Epithelial cell of esophagus (primary cell): ENCODE data around the gene KLHL29.

Experiments used
- DNase-seq: peaks from one replicate; pipeline ENCODE4 v3.0.0; 2010; ENCODE audit warnings: low read depth
- H3K4me3 ChIP-seq: 2 replicates; pipeline ENCODE4 v1.5.1; 2011; ENCODE audit warnings: mild to moderate bottlenecking, low read length, control low read depth
- TF ChIP-seq, protein P1 (sequence below): IDR thresholded peaks from 2 replicates; pipeline ENCODE4 v1.5.1; 2011; ENCODE audit warnings: low read depth, mild to moderate bottlenecking, low read length, control low read depth, inconsistent platforms; ENCODE audit not compliant: insufficient read depth; ENCODE audit errors: missing control alignments

The KLHL29 gene

DNA sequence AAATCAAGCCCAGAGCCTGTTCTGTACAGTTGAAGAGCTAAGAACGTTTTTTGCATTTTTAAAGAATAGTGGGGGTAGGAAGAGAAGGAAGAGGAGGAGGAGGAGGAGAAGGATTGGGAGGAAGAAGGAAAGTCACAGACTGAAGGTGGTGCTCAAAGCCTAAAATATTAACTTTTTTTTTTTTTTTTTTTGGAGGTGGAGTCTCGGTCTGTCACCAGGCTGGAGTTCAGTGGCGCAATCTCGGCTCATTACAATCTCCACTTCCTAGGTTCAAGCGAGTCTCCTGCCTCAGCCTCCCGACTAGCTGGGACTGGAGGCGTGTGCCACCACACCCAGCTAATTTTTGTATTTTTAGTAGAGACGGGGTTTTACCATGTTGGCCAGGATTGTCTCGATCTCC lies 18.3 kb upstream of the KLHL29 start:
- TF ChIP-seq, protein P1, sequence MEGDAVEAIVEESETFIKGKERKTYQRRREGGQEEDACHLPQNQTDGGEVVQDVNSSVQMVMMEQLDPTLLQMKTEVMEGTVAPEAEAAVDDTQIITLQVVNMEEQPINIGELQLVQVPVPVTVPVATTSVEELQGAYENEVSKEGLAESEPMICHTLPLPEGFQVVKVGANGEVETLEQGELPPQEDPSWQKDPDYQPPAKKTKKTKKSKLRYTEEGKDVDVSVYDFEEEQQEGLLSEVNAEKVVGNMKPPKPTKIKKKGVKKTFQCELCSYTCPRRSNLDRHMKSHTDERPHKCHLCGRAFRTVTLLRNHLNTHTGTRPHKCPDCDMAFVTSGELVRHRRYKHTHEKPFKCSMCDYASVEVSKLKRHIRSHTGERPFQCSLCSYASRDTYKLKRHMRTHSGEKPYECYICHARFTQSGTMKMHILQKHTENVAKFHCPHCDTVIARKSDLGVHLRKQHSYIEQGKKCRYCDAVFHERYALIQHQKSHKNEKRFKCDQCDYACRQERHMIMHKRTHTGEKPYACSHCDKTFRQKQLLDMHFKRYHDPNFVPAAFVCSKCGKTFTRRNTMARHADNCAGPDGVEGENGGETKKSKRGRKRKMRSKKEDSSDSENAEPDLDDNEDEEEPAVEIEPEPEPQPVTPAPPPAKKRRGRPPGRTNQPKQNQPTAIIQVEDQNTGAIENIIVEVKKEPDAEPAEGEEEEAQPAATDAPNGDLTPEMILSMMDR, result no peak
- no peak for DNase-seq
- H3K4me3 ChIP-seq, result no peak overlapping the region

DNA sequence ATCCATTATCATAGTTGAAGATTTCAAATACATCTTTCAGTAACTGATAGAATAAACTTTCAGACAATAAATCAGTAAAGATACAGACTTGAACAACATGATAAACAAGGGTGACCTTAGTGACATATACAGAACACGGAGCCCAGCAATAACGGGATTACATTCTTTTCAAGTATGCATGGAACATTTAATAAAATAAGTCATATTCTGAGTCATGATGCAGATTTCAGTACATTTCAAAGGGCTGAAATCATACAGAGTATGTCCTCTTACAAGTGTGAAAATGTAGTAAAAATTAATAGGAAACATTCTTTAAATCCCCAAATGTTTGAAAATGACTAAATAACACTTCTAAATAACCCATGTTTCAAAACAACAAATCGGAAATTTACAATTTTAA lies 17.2 kb upstream of the KLHL29 start:
- peak; percentile 59 for DNase-seq

DNA sequence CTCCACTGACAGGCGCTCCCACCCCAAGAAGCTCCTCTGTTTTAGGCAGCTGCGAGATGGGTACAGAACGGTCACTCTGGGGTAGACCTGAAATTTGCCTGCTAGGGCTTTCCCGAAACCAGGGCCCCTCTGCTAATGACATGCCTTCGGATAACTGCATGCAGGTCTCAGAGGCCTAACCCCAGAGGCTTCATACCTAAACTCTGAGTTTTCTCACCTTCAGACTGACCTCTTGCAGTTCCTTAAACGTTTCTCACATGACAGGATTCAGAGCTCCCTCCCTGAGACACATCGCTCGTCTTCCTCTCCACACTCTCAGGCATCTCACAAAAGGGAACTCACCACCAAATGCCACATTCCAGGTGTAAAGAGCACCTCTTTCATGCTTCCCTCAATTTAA lies 11.3 kb upstream of the KLHL29 start:
- TF ChIP-seq, protein P1, result no peak
- H3K4me3 ChIP-seq, result no peak overlapping the region
- no peak for DNase-seq

More for the DNA sequence above, 17.2 kb upstream of the KLHL29 start:
- no peak overlapping the region for H3K4me3 ChIP-seq
- TF ChIP-seq, protein P1, result no peak

DNA sequence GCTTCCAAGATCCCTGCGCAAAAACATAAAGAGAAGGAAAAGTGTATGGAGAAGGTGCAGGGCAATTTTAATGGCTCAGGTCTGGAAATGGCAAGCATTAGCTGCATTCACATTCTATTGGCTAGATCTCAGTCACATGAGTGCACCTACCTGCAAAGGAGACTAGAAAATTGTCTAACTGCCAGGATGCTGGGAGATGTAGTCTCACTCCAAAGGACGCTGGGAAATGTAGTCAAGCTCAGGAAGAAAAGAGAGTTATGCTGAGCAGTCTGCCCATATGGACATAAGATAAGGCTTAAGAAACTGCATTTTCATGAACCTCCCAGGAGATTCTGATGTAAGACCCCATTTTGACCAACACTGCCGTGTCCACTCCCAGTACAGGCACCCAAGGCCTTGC lies 9.5 kb upstream of the KLHL29 start:
- no peak overlapping the region for H3K4me3 ChIP-seq
- DNase-seq, result peak; percentile 62
- TF ChIP-seq, protein P1, result no peak

DNA sequence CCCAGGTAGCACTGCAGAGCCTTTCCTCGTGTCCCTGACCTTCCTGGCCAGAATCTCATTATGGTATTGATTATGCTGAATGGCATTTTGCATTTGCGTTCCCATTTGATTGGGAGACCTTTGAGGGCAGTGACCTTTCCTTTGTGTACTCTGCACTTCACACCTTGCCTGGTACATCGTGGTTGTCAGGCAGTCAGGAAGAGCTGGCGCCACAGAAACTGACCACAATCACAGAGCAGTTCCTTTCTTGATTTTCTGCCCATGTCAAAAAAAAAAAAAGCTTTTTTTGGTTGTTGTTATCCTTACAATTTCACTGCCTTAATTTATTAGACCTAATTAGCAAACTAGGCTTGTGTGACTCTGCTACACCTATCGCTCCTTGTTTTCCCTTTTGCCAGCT lies 8.9 kb upstream of the KLHL29 start:
- TF ChIP-seq, protein P1, result no peak
- H3K4me3 ChIP-seq, result no peak overlapping the region
- no peak for DNase-seq

DNA sequence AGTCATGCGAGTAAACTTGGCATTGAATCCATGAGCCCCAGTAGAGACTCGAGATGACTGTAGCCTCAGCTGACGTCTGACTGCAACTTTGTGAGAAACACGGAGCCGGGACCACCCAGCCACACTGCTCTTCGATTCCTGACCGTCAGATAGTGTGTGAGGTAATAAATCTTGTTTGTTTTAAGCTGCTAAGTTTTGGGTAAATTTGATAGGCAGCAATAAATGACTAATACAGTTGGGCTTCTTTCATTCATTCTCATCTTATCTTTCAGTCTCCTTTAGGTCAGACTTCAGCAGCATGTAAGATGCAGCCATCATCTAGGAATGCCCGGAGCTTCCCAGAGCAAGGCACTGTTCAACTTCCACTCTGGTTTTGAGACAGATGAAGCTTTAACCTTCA lies 8.0 kb upstream of the KLHL29 start:
- H3K4me3 ChIP-seq, result no peak overlapping the region
- TF ChIP-seq, protein P1, result no peak
- no peak for DNase-seq

DNA sequence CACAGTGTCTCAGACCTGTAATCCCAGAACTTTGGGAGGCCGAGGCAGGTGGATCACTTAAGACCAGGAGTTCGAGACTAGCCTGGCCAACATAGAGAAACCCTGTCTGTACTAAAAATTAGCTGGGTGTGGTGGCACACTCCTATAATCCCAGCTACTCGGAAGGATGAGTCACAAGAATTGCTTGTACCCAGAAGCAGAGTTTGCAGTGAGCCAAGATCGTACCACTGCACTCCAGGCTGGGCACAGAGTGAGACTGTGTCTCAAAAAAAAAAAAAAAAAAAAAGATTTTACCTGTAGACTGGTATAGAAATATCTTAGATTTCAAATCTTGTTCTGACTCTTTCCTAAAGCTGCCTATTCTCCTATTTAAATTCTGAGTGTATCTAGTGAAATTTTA lies 7.2 kb upstream of the KLHL29 start:
- peak; percentile 67 for DNase-seq
- no peak overlapping the region for H3K4me3 ChIP-seq
- TF ChIP-seq, protein P1, result no peak
